Measurements from ENCODE around the gene CDH4. TPM values are rescaled to one million over a fixed set of nuclear protein-coding genes. Genes with fewer than 3 reads are reported as not detected.

Gene CDH4
- total and polyA plus RNA-seq, 2 of the 4 experiments (the other 2 are of a cell fraction): 1.6 to 3.5 TPM

- no peak overlapping the region for H3K4ac ChIP-seq (ENCODE audit: low read depth, low read length)
- no TSS peak for BruUV-seq (replicated peaks)
- no peak overlapping the region for H3K4me2 ChIP-seq (ENCODE audit: low read depth, low read length)
- no peak overlapping the region for H4K8ac ChIP-seq (ENCODE audit: low read depth in 2 of 2, low read length in 2 of 2)
- no peaks in the 10 kb centered on the region; the same call in 1 of the 2 replicates for H4K20me1 ChIP-seq (ENCODE audit: insufficient read depth, low read length)
- H3K27me3 ChIP-seq (ENCODE audit: control insufficient read depth, insufficient read depth, low read length): no peaks in the 10 kb centered on the region
- ChIA-PET CTCF (no interaction called here), POLR2A (ENCODE audit: unreplicated experiment) (no interaction called here)
- peak overlapping the region; percentile 18; the same call in 1 of the 2 replicates for H2AK5ac ChIP-seq (ENCODE audit: low read depth, low read length)
- H2AFZ ChIP-seq (replicated peaks; ENCODE audit: low read length, poor library complexity): no peak overlapping the region
- H3K27ac ChIP-seq (ENCODE audit: insufficient read depth, low read length): no peak overlapping the region
- no peaks in the 10 kb centered on the region for H3K79me1 ChIP-seq (ENCODE audit: low read depth in 1 of 2, low read length in 2 of 2)
- H2BK120ac ChIP-seq (ENCODE audit: low read depth, low read length): no peak overlapping the region
- H3K9ac ChIP-seq (ENCODE audit: low read depth, low read length): no peak overlapping the region
- no peak overlapping the region for H3K23ac ChIP-seq (ENCODE audit: low read depth, low read length)
- H4K5ac ChIP-seq (ENCODE audit: low read depth, low read length): no peak overlapping the region
- no peak overlapping the region for H3K18ac ChIP-seq (ENCODE audit: low read depth, low read length)
- no peak overlapping the region for H3K56ac ChIP-seq (ENCODE audit: extremely low read depth, insufficient read depth, low read length)
- no peak overlapping the region for H2BK5ac ChIP-seq (ENCODE audit: low read depth, low read length, poor library complexity, severe bottlenecking)
- intact Hi-C loops (cut with micrococcal nuclease) (no loop called here), in situ Hi-C loops (cut with MboI; ENCODE audit: low sequenced_read_pairs) (no loop called here), dilution Hi-C loops (cut with HindIII; ENCODE audit: low sequenced_read_pairs, unreplicated experiment) (no loop called here)
- DNase-seq: no peak
- WGBS, 2 experiments (ENCODE audit: extremely low coverage in 2 of 2, insufficient read length in 1 of 2): 60% methylated on average over 1 of the region's 23 CpGs; no CpG with 5 or more reads in 1 of the 2 experiments
- H2BK15ac ChIP-seq (ENCODE audit: low read depth, low read length): no peak overlapping the region
- H2AK9ac ChIP-seq (replicated peaks; ENCODE audit: low read depth, low read length, poor library complexity): no peak overlapping the region
- no peak for ATAC-seq (ENCODE audit: low read depth)
- H2BK20ac ChIP-seq (ENCODE audit: low read depth, low read length): no peak overlapping the region
- TF ChIP-seq BHLHE40 (IDR thresholded peaks at IDR 0.05; ENCODE audit: low read depth, low read length): no peak
- no peak for TF ChIP-seq ELK1 (IDR thresholded peaks at IDR 0.05; ENCODE audit: borderline replicate concordance, low read depth, low read length)
- no peak for TF ChIP-seq SMC3 (IDR thresholded peaks at IDR 0.05; ENCODE audit: low read depth, low read length)
- TF ChIP-seq NFE2L2 (IDR thresholded peaks at IDR 0.05; ENCODE audit: low read depth, low read length): no peak
- no peak for TF ChIP-seq CHD1 (IDR thresholded peaks at IDR 0.05; ENCODE audit: low read depth, low read length)
- TF ChIP-seq RFX5 (IDR thresholded peaks at IDR 0.05; ENCODE audit: low read depth, low read length): no peak
- TF ChIP-seq USF2 (IDR thresholded peaks at IDR 0.05; ENCODE audit: low read depth, low read length): no peak
- TF ChIP-seq CTCF (conservative IDR thresholded peaks at IDR 0.05; ENCODE audit: low read depth, low read length): no peak
- TF ChIP-seq RAD21 (IDR thresholded peaks at IDR 0.05; ENCODE audit: low read length): no peak
- TF ChIP-seq MAFK (IDR thresholded peaks at IDR 0.05; ENCODE audit: low read depth, low read length): no peak
- no peaks in the 10 kb centered on the region for H3K36me3 ChIP-seq (ENCODE audit: control insufficient read depth, insufficient read depth, low read length)
- peaks cover 8% of the 10 kb centered on the region; the same call in 1 of the 2 replicates for H3K9me1 ChIP-seq (ENCODE audit: insufficient read depth, low read length)
- no peaks in the 10 kb centered on the region; the same call in 1 of the 2 replicates for H3K9me3 ChIP-seq (ENCODE audit: control insufficient read depth, insufficient read depth, low read length)
- H3K14ac ChIP-seq (replicated peaks; ENCODE audit: low read depth, low read length): no peak overlapping the region
- H3K4me1 ChIP-seq (ENCODE audit: control insufficient read depth, insufficient read depth, low read length): no peaks in the 10 kb centered on the region; the same call in 1 of the 2 replicates
- no peak overlapping the region for H4K91ac ChIP-seq (ENCODE audit: insufficient read depth, low read depth, low read length)
- H3K4me3 ChIP-seq (ENCODE audit: insufficient read depth, low read depth, low read length): no peak overlapping the region
These were observed 502.2 kb downstream of the CDH4 start for GRCh38 chr20:61753987-61754956.

All from IMR-90 (cell line).